HG03025 (cell line): ENCODE data around the gene TTLL9.

Experiments
- ATAC-seq: cut with Tn5 transposase; IDR thresholded peaks from one replicate; pipeline ENCODE4 v1.9.1; 2021; ENCODE audit warnings: mild to moderate bottlenecking, moderate library complexity; ENCODE audit not compliant: unreplicated experiment, low FRiP score

Gene TTLL9

GRCh38 chr20:31936420-31936819 lies 66.0 kb downstream of the TTLL9 start:
- no peak for ATAC-seq

DNA sequence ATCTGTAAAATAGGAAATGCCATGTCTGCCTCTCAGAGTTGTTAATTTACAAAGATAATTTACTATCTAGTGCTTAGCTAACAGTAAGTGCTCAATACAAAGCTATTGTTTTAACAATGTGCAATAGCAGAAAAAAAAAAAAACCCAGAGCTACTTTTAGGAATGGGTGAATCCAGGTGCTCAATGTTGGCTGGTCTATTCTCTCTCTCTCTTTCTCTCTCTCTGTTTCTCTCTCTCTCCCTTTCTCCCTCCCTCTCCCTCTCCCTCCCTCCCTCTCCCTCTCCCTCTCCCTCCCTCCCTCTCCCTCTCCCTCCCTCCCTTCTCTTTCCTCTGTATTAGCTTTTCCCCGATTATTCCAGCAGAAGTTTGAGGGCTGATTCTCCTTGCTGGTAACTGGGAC lies 67.4 kb downstream of the TTLL9 start:
- no peak for ATAC-seq

DNA sequence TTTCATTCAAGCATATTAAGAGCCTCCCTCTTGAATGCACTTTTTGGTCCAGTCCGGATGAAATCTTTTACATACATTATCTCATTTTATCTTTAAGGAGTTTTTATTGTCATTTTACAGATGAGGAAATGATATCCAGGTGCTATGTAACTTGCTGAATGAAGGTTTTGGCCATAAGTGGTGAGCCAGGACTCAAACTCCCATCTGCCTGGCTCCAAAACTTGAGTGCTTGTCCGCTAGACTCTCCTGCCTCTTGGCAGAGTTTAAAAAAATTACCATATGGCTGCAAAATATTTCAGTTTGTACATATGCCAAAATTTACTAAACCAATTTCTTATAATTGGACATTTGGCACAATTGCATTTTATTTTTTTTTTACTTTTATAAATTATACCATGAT lies 69.2 kb downstream of the TTLL9 start:
- ATAC-seq: no peak

- no peak for ATAC-seq
Measured at GRCh38 chr20:31943052-31943471, 72.6 kb downstream of the TTLL9 start.

- ATAC-seq: no peak
Measured at GRCh38 chr20:31945319-31945718, 74.9 kb downstream of the TTLL9 start.

GRCh38 chr20:31945785-31946184 lies 75.4 kb downstream of the TTLL9 start:
- ATAC-seq: no peak

GRCh38 chr20:31948008-31948407 lies 77.6 kb downstream of the TTLL9 start:
- ATAC-seq: no peak

DNA sequence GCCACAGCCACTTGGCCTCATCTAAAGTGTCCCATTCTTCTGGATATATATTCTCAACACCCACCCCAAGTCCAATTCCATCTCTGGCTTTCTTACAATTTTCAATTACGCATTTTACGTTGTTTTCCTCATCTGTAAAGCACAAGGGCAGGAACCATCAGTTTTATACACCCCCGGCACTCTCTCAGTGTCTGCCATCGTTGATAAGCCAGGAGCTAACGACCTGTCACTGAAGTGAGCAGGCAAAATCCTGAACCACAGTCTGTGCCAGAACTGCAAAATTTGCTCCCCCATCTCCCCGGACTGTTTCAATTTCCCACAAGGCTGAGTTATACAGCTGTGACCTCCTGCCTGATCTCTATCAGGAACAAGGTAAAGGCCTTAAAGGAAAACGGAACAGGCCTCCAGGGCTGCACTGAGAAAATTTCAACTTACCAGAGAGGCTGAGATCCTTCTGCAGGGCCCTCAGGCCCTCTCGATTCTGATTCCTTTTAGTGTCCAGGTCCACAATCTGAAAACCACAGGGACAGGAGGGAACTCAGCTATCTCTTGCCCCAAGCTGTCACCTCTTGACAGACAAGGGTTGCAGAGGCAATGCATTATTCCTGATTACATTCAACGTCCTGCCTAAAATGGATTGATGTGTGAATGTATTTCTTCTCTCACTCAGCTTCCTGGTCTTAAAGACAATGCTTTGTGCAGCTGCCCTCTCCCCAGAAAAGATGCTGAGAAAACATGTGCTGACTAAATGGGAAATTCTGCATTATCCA lies 79.6 kb downstream of the TTLL9 start:
- ATAC-seq: no peak

DNA sequence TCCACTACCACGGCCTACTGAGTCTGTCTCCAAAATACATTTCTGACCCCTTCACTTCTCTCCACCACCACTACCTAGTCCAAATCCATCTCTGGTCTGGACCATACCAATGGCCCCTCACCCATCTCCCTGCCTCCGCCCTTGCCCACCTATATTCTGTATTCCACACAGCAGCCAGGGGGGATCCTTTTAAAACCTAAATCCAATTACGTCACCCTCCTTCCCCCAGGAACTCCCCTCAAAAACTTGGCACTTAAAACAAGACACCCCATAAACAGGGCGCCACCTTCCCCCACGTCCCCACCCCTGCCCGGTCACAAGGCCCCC lies 80.7 kb downstream of the TTLL9 start:
- ATAC-seq: no peak

DNA sequence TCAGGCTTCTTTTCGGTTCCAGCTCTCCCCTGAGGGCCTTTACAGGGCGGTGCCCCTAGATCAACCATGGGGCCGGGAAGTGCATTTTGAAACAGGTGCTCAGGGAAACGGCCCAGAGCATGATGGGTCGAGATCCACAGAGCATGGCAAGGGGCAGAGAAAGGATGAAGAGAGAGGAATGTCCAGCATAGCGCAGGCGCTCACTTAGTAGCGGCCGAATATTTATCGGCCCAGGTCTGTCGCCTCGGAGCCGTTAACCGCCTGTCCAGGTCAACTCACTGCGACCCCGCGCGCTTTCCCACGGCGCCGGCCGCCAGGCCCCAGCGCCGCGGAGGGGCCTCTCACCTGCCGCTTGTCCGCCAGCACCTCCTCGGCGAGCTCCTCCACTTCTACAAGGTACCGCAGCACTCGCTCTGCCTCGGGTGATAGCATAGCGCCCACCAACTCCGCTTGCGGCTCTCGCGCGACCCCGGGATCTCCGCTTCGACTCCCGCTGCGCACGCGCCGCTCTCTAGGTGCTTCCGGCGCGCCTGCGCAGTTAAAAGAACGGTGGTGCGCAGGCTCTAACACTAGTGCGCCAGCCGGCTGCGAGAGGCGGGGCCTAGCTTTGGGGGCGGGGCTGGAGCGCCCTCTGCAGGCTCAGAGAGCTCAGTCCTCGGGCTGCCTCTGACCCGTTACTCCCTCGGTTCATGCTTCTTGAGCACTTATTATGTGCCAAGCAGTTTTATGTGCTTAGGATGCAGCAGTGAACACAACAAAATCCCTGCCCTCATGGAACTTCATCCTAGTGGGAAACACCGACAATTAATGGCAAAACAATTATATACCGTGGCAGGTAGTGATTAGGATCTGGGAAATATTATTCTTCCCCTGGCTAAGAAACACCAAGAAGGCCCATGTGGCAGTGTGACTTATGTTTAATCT lies 81.4 kb downstream of the TTLL9 start, which contains the start of gene PDRG1:
Gene PDRG1, minus strand, starts transcription at position 517 of the 924 bp plus-strand sequence. Its CDS starts 85 bp downstream, at position 432.
- peak; percentile 81 for ATAC-seq

DNA sequence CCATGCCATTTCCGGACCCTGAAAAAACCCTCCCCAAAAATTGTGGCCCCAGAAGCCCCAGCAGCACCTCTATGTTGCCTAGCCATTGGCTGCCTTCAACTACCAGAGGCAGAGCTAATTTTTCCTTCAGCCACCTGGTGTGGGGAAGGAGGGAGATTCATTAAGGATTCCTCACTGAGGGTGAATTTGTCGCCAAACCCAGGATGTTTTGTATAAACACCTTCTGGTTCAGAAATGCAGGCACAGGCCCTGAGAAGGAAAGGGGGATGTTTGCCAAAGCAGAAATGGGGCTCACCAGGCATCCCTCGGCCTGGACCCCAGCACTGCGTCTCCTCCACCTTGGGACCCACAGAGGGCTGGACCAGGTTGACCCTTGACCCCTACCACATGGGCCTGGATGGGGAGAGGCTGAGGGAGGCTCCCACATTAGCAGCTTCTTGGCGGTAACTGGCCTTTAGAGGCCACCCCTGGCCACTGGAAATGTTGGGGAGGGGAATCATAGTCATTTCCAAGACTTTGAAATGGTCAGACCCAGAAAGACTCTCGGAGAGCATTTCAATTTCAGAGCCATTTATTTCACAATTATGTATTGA lies 83.2 kb downstream of the TTLL9 start:
- no peak for ATAC-seq

DNA sequence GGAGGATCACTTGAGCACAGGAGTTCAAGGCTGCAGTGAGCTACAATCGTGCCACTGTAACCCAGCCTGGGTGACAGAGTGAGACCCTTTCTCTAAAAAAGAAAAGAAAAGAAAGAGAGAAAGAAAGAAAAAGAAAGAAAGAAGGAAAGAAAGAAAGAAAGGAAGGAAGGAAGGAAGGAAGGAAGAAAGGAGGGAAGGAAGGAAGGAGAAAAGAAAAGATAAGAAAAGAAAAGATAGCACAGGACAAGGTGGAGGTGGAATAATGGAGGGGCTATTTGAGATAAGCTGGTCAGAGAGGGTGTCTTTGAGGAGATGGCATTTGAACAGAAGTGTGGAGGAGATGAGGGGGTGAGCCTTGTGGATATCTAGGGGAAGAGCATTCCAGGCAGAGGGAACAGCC lies 84.1 kb downstream of the TTLL9 start:
- ATAC-seq: no peak

- ATAC-seq: no peak
Measured at GRCh38 chr20:31956556-31957526, 86.4 kb downstream of the TTLL9 start.

- no peak for ATAC-seq
Measured at GRCh38 chr20:31962761-31963160, 92.3 kb downstream of the TTLL9 start.

DNA sequence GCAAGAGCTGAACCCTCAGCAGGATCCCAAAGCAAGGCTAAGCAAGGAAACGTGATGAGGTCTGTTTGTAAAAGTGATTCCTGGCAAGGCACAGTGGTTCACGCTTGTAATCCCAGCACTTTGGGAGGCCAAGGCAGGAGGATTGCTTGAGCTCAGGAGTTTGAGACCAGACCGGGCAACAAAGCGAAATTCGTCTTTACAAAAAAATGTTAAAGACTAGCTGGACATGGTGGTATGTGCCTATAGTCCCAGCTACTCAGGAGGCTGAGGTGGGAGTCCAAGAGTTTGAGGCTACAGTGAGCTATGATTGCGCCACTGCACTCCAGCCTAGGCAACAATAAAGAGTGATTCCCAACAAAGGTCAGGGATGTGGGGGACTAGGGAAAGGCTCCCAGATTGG lies 93.5 kb downstream of the TTLL9 start:
- ATAC-seq: no peak

- ATAC-seq: no peak
Measured at GRCh38 chr20:31966991-31967655, 96.7 kb downstream of the TTLL9 start.

DNA sequence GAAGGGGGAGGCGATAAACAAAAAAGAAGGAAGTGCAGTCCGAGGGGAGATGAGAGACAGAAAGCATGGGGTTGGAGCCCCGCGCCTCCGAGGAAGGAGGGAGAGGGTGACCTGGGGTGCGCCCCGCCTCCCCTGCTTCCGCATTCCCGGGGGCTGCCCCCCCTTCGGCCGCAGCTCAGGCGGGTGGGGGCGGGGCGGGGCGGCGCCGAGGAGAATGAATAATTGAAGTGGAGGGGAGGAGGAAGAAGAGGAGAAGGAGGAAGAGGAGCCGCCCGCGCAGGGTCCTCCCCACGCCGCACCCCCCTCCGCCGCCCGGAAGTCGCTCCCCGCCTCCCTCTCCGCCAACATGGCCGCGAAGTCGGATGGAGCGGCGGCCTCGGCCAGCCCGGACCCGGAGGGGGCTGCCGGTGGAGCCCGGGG lies 97.4 kb downstream of the TTLL9 start, which contains the start of gene XKR7:
Gene XKR7, plus strand, starts transcription at position 322 of the 420 bp plus-strand sequence. Its CDS starts 25 bp downstream, at position 347.
- no peak for ATAC-seq

DNA sequence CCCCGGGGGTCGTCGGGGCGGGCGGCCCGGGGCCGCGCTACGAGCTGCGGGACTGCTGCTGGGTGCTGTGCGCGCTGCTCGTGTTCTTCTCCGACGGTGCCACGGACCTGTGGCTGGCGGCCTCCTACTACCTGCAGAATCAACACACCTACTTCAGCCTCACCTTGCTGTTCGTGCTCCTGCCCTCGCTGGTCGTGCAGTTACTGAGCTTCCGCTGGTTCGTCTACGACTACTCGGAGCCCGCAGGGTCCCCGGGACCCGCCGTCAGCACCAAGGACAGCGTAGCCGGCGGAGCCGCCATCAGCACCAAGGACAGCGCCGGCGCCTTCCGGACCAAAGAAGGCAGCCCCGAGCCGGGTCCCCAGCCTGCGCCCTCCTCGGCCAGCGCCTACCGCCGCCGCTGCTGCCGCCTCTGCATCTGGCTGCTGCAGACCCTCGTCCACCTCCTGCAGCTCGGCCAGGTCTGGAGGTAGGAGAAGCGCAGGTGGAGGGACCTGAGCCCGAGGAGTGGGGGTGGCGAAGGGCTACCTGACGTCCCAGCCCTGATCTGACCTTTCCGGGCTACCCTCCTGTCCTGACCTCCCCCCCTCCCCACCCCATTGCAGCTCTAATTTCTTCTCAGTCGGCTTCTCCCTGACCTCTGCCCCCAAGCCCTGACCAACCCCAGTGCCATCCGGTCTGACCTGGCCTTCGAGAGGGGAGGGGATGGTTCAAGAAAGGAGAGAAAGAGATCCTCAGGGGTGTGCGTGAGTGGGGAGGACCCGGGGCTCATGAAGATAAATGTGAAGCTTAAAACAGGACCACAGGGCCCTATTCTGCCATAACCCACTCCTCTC lies 98.1 kb downstream of the TTLL9 start:
- no peak for ATAC-seq

GRCh38 chr20:31969991-31970390 lies 99.6 kb downstream of the TTLL9 start:
- no peak for ATAC-seq
